Fibroblast of lung (primary cell): Measurements from ENCODE around the gene TUG1.

Source experiments
- CTCF ChIP-seq, 2 donors: IDR thresholded peaks in 1 of 2; conservative IDR thresholded peaks in 1 of 2; 1 replicate in 1 of 2; 2 replicates in 1 of 2; pipeline ENCODE4 v1.5.1; 2011 to 2012; ENCODE audit warnings: low read length in 2 of 2, control low read depth in 1 of 2, inconsistent platforms in 1 of 2, low read depth in 1 of 2, mild to moderate bottlenecking in 1 of 2
- EZH2 ChIP-seq: IDR thresholded peaks from 2 replicates; pipeline ENCODE4 v1.5.1; 2012; ENCODE audit warnings: low read length, control low read depth, mild to moderate bottlenecking; ENCODE audit errors: missing control alignments

GRCh38 chr22:30932661-30933060, 36.4 kb upstream of the TUG1 start:
- TF ChIP-seq CTCF (conservative IDR thresholded peaks at IDR 0.05 in 1 of 2, IDR thresholded peaks at IDR 0.05 in 1 of 2; ENCODE audit: low read depth in 1 of 2, low read length in 2 of 2) (no peak), EZH2 (no peak)
